ENCODE results near the gene SNAI3. TPM values are rescaled to one million over a fixed set of nuclear protein-coding genes. Genes with fewer than 3 reads are reported as not detected.

Gene SNAI3
- total and polyA plus RNA-seq, 2 of the 4 experiments (the other 2 are of a cell fraction) = 0.21 TPM; not detected in 1

DNA sequence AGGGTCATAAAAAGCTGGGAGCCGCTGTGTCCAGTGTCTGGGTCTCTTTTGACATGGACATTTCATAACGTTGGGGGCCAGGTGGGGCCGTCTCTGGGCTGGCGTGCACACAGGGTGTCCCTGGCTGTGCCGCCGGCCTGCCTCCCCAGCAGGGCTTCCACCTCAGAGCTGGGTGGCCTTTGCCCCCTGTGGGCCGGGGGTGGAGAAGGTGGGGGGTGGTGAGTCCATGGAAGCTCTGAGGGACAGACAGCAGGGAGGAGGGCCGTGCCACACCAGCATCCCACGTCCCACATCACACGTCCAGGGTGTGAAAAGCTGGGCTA lies 908 bp upstream of the SNAI3 start:
- Histone ChIP-seq H3K79me1 (ENCODE audit: low read depth in 1 of 2, low read length in 2 of 2) (no peaks in the 10 kb centered on the region), H3K36me3 (ENCODE audit: control insufficient read depth, insufficient read depth, low read length) (no peaks in the 10 kb centered on the region), H2AFZ (replicated peaks; ENCODE audit: low read length, poor library complexity) (no peak overlapping the region), H3K18ac (ENCODE audit: low read depth, low read length) (no peak overlapping the region), H3K4me3 (ENCODE audit: insufficient read depth, low read depth, low read length) (no peak overlapping the region), H3K4me1 (ENCODE audit: control insufficient read depth, insufficient read depth, low read length) (peaks cover 7% of the 10 kb centered on the region; the same call in 1 of the 2 replicates), H2BK5ac (ENCODE audit: low read depth, low read length, poor library complexity, severe bottlenecking) (no peak overlapping the region), H3K23ac (ENCODE audit: low read depth, low read length) (no peak overlapping the region), H3K9ac (ENCODE audit: low read depth, low read length) (no peak overlapping the region), H2BK20ac (ENCODE audit: low read depth, low read length) (no peak overlapping the region), H4K5ac (ENCODE audit: low read depth, low read length) (no peak overlapping the region), H3K9me1 (ENCODE audit: insufficient read depth, low read length) (no peaks in the 10 kb centered on the region), H4K20me1 (ENCODE audit: insufficient read depth, low read length) (peaks cover 7% of the 10 kb centered on the region; the same call in 1 of the 2 replicates), H3K4ac (ENCODE audit: low read depth, low read length) (no peak overlapping the region), H2AK9ac (replicated peaks; ENCODE audit: low read depth, low read length, poor library complexity) (peak overlapping the region; percentile 57), H2BK15ac (ENCODE audit: low read depth, low read length) (no peak overlapping the region), H3K27me3 (ENCODE audit: control insufficient read depth, insufficient read depth, low read length) (peaks cover 40% of the 10 kb centered on the region), H3K56ac (ENCODE audit: extremely low read depth, insufficient read depth, low read length) (no peak overlapping the region), H3K4me2 (ENCODE audit: low read depth, low read length) (no peak overlapping the region), H4K91ac (ENCODE audit: insufficient read depth, low read depth, low read length) (no peak overlapping the region), H3K9me3 (ENCODE audit: control insufficient read depth, insufficient read depth, low read length) (no peaks in the 10 kb centered on the region), H3K14ac (replicated peaks; ENCODE audit: low read depth, low read length) (no peak overlapping the region), H2AK5ac (ENCODE audit: low read depth, low read length) (no peak overlapping the region), H3K27ac (ENCODE audit: insufficient read depth, low read length) (no peak overlapping the region), H2BK120ac (ENCODE audit: low read depth, low read length) (no peak overlapping the region), H4K8ac (ENCODE audit: low read depth in 2 of 2, low read length in 2 of 2) (no peak overlapping the region)
- ChIA-PET POLR2A (ENCODE audit: unreplicated experiment) (no interaction called here), CTCF (interaction anchor here (0.7 kb wide), 1 partner anchor 1246 kb away, joined by 3 read pairs; no protein-coding TSS in a partner anchor)
- intact Hi-C loops (cut with micrococcal nuclease) (no loop called here), dilution Hi-C loops (cut with HindIII; ENCODE audit: low sequenced_read_pairs, unreplicated experiment) (no loop called here), in situ Hi-C loops (cut with MboI; ENCODE audit: low sequenced_read_pairs) (no loop called here)
- ATAC-seq (ENCODE audit: low read depth) (no peak), DNase-seq (no peak)
- no TSS peak for BruUV-seq (replicated peaks)
- 83% methylated on average over 1 of the region's 10 CpGs; no CpG with 5 or more reads in 1 of the 2 experiments for WGBS, 2 experiments (ENCODE audit: extremely low coverage in 2 of 2, insufficient read length in 1 of 2)
- no peak for TF ChIP-seq CHD1 (IDR thresholded peaks at IDR 0.05; ENCODE audit: low read depth, low read length)
- TF ChIP-seq POLR2A (IDR thresholded peaks at IDR 0.05; ENCODE audit: low read depth, low read length) = no peak
- no peak for TF ChIP-seq RAD21 (IDR thresholded peaks at IDR 0.05; ENCODE audit: low read length)

Data from IMR-90 (cell line).